ENCODE results near the gene GHRHR. TPM values are rescaled to one million over a fixed set of nuclear protein-coding genes. Genes with fewer than 3 reads are reported as not detected.

GHRHR gene
- total RNA-seq, 6 experiments from 2014 or later: 0.37 to 0.60 (median 0.59) TPM; not detected in 3

DNA sequence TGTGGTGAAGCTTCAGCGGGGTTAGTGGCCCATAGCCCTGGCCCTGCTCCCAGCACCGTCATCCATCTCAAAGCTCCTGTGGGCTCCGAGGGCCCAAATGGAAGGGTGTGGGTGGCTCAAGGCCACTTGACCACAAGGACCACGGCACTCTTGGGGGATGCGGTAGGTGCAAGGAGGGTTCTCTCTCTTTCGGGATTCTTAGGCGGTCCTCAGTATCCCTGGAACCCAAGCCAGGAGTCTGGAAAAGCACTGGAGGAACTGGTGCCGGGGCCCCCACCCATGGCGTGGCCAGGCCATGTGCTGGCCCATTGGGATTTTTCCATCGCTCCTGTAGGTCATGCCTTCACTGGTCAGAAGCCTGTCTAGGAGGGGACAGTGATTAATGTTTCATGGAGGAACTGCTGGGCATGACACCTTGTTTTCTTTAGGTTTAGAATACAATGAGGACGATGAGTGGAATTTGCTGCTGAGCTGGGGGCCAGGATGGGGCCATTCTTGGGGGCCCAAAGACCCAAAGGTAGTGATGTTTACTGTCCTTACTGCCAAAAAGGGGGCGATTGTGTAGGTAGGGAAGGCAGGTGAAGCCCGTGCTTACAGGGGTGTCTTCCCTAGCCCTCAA, 35.4 kb upstream of the GHRHR start:
- WGBS (ENCODE audit: insufficient coverage, low coverage, low lambda C conversion rate, missing lambda C conversion rate): 73% methylated on average over 5 of the region's 13 CpGs
- H3K9me3 ChIP-seq: no peaks in the 10 kb centered on the region
- H3K4me1 ChIP-seq: no peaks in the 10 kb centered on the region
- no peak overlapping the region for H3K4me3 ChIP-seq
- H3K36me3 ChIP-seq: no peaks in the 10 kb centered on the region
- TF ChIP-seq POLR2A (IDR thresholded peaks at IDR 0.05): no peak
- TF ChIP-seq, protein P1, sequence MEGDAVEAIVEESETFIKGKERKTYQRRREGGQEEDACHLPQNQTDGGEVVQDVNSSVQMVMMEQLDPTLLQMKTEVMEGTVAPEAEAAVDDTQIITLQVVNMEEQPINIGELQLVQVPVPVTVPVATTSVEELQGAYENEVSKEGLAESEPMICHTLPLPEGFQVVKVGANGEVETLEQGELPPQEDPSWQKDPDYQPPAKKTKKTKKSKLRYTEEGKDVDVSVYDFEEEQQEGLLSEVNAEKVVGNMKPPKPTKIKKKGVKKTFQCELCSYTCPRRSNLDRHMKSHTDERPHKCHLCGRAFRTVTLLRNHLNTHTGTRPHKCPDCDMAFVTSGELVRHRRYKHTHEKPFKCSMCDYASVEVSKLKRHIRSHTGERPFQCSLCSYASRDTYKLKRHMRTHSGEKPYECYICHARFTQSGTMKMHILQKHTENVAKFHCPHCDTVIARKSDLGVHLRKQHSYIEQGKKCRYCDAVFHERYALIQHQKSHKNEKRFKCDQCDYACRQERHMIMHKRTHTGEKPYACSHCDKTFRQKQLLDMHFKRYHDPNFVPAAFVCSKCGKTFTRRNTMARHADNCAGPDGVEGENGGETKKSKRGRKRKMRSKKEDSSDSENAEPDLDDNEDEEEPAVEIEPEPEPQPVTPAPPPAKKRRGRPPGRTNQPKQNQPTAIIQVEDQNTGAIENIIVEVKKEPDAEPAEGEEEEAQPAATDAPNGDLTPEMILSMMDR (IDR thresholded peaks at IDR 0.05): no peak
- no peaks in the 10 kb centered on the region for H3K27me3 ChIP-seq
- peak in 2 of 3 donors; percentile 28 to 37 for DNase-seq
- intact Hi-C loops (cut with DNase I): no loop called here
- no peak for ATAC-seq
- no peak overlapping the region for H3K27ac ChIP-seq

DNA sequence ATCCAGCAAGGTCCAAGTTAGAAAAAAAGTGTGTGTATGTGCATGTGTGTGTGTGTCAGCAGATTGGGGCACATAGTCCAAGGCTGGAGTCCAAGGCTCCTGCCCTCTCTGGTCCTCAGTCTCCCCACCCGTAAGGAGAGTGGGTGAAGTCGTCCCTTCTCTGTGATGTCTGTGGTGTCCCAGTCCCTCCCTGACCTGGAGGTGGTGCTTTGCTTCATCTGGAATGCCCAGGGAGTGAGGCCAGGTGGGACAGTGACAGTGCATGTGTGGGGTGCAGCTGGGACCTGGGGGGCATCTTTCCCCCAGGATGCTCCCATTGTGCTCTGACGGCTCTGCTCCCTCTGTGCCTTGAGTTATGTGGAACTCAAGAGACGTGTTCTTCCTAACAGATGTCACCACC, 34.1 kb upstream of the GHRHR start:
- no peak for TF ChIP-seq POLR2A (IDR thresholded peaks at IDR 0.05)
- TF ChIP-seq, protein P1 (IDR thresholded peaks at IDR 0.05): no peak
- 80% methylated on average over 1 of the region's 4 CpGs for WGBS (ENCODE audit: insufficient coverage, low coverage, low lambda C conversion rate, missing lambda C conversion rate)
- intact Hi-C loops (cut with DNase I): no loop called here
- DNase-seq (peak in 2 of 3 donors; percentile 19 to 20), ATAC-seq (no peak)
- no peaks in the 10 kb centered on the region for H3K27me3 ChIP-seq
- no peaks in the 10 kb centered on the region for H3K36me3 ChIP-seq
- no peak overlapping the region for H3K4me3 ChIP-seq
- H3K9me3 ChIP-seq: no peaks in the 10 kb centered on the region
- H3K4me1 ChIP-seq: no peaks in the 10 kb centered on the region
- no peak overlapping the region for H3K27ac ChIP-seq

DNA sequence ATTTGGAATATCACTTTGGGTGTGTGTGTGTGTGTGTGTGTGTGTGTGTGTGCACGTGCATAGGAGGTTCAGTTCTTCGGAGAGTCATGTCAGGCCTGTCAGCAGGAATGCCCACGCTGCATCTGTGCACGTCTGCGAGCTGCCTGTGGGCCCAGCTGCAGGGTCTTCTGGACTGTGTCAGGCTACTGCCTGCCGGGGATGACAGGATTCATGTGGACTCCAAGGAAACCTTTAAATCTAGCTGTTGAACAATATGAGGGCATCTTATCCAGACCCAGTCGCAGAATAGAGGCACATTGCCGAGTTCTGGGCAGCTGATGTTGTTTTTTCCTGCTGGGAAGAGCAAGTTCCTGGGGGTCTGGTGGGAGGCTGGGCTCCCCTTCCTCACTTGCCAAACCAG, 33.1 kb upstream of the GHRHR start:
- peak in 2 of 3 donors; percentile 12 to 28 for DNase-seq
- no peaks in the 10 kb centered on the region for H3K36me3 ChIP-seq
- H3K4me1 ChIP-seq: no peaks in the 10 kb centered on the region
- intact Hi-C loops (cut with DNase I): no loop called here
- H3K4me3 ChIP-seq: no peak overlapping the region
- 58% methylated on average over 2 of the region's 8 CpGs for WGBS (ENCODE audit: insufficient coverage, low coverage, low lambda C conversion rate, missing lambda C conversion rate)
- no peak for ATAC-seq
- no peaks in the 10 kb centered on the region for H3K27me3 ChIP-seq
- no peak for TF ChIP-seq POLR2A (IDR thresholded peaks at IDR 0.05)
- TF ChIP-seq, protein P1 (IDR thresholded peaks at IDR 0.05): no peak
- no peak overlapping the region for H3K27ac ChIP-seq
- H3K9me3 ChIP-seq: no peaks in the 10 kb centered on the region

DNA sequence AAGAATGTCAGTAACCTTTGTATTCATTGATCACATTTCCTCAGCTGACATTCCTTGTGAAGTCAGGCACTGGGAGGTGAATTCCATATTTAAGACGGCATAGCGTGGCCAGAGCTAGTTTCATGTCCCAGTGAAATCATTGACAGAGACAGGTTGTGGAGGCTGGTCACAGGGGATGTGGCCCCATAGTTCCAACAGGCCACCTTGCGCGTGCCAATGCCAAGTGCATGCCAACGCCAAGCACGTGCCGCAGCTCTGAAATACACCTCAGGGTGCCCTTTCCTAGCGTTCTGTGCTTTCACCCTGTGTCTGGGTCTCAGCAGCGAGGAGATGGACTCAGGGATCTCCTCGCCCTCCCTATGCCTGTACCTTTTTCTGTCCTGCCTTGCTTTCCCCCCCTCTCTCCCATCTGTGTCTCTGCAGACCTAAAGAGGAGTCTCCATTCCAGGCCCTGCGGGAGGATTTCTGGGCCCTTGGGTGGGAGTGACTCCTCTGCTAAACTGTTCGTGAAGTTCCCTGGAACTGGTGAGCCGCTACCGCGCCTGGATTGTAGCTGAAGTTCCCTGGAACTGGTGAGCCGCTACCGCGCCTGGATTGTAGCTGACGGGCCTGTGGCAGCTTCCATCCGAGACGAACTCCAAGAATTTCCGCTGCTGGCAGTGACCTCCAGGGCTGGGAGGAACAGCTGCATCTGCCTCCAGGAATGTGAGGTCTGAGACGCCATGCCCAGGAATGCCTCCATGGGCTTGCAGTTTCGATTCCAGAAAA, 32.4 kb upstream of the GHRHR start:
- peak in 2 of 3 donors; percentile 43 to 52 for DNase-seq
- intact Hi-C loops (cut with DNase I): no loop called here
- H3K4me1 ChIP-seq: no peaks in the 10 kb centered on the region
- TF ChIP-seq, protein P1 (IDR thresholded peaks at IDR 0.05): no peak
- no peak for TF ChIP-seq POLR2A (IDR thresholded peaks at IDR 0.05)
- WGBS (ENCODE audit: insufficient coverage, low coverage, low lambda C conversion rate, missing lambda C conversion rate): 79% methylated on average over 13 of the region's 24 CpGs
- H3K4me3 ChIP-seq: no peak overlapping the region
- peak in 1 of 4 donors; percentile 32 for ATAC-seq
- no peaks in the 10 kb centered on the region for H3K36me3 ChIP-seq
- H3K27ac ChIP-seq: peak overlapping the region in 1 of 3 donors; percentile 26
- H3K9me3 ChIP-seq: no peaks in the 10 kb centered on the region
- H3K27me3 ChIP-seq: no peaks in the 10 kb centered on the region
